Activated CD8-positive, alpha-beta memory T cell treated with anti-CD3 and anti-CD28 coated beads for 24 hours (primary cell): ENCODE results near the gene KIF20B.
"Not testable (repeated sequence)": the region's sequence is repeated elsewhere in the genome, so short reads cannot be mapped to it uniquely, and the experiment has no call there.

Experiments
- DNase-seq: peaks from one replicate; pipeline ENCODE4 v3.0.0-alpha.2; 2020

KIF20B gene

GRCh38 chr10:89782470-89782869, 81.1 kb downstream of the KIF20B start:
- no peak for DNase-seq

GRCh38 chr10:89783406-89783805, 82.0 kb downstream of the KIF20B start:
- no peak for DNase-seq

GRCh38 chr10:89785095-89785494, 83.7 kb downstream of the KIF20B start:
- DNase-seq: no peak

GRCh38 chr10:89789188-89789877, 87.9 kb downstream of the KIF20B start:
- DNase-seq: no peak

GRCh38 chr10:89792187-89792586, 90.8 kb downstream of the KIF20B start:
- no peak for DNase-seq

GRCh38 chr10:89793649-89794254, 92.4 kb downstream of the KIF20B start:
- DNase-seq: no peak

GRCh38 chr10:89795840-89796239, 94.5 kb downstream of the KIF20B start:
- no peak for DNase-seq

- no peak for DNase-seq
These were observed 96.7 kb downstream of the KIF20B start for GRCh38 chr10:89798092-89798491.

- DNase-seq: no peak
These were observed 98.2 kb downstream of the KIF20B start for GRCh38 chr10:89799573-89799972.

- DNase-seq: peak; percentile 69
These were observed 104.2 kb downstream of the KIF20B start for GRCh38 chr10:89805599-89806013.

GRCh38 chr10:89808842-89809241, 107.5 kb downstream of the KIF20B start:
- no peak for DNase-seq

- no peak for DNase-seq
These were observed 108.4 kb downstream of the KIF20B start for GRCh38 chr10:89809766-89810165.

- DNase-seq: no peak
These were observed 109.6 kb downstream of the KIF20B start for GRCh38 chr10:89810908-89811525.

- no peak for DNase-seq
These were observed 112.2 kb downstream of the KIF20B start for GRCh38 chr10:89813546-89813945.

- DNase-seq: no peak
These were observed 112.9 kb downstream of the KIF20B start for GRCh38 chr10:89814278-89814677.

- no peak for DNase-seq
These were observed 113.9 kb downstream of the KIF20B start for GRCh38 chr10:89815049-89815853.

GRCh38 chr10:89819008-89819407, 117.6 kb downstream of the KIF20B start:
- not testable (repeated sequence) for DNase-seq
